ENCODE results near the gene PREX1. TPM values are rescaled to one million over a fixed set of nuclear protein-coding genes. Genes with fewer than 3 reads are reported as not detected.

PREX1 gene
- total and polyA plus RNA-seq, 7 experiments from 2014 or later: 2.9 to 143 (median 48.6) TPM

DNA sequence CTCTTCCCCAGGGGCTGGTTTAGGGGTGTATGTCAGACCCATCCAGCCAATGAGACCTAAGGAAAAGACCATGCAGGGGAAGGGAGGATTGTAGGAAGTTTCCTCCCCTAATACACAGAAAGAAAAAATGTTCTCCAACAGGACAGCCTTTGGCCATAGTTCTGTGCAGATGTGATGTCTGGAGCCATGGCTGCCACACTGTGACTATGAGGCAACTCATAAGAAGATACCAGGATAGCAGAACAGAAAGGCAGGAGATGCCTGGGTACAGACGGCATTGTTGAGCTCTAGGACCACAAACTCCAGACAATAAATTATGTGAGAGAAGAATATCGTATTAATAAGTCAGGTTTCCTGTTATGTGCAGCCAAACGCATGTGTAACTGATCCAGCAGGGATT is 156.7 kb downstream of the PREX1 start:
- intact Hi-C loops (cut with micrococcal nuclease): no loop called here
- no peak overlapping the region for H3K4me3 Mint-ChIP-seq
- H3K36me3 ChIP-seq (ENCODE audit: control insufficient read depth in 2 of 3, insufficient read depth in 3 of 3, low read length in 3 of 3): peaks cover 0 to 6% (median 2%) of the 10 kb centered on the region in 3 experiments
- ChIA-PET CTCF (no interaction called here), POLR2A (interaction anchor here (0.6 kb wide), 1 partner anchor 64 kb away, joined by 3 read pairs; no protein-coding TSS in a partner anchor)
- peaks cover 0 to 17% (median 0%) of the 10 kb centered on the region in 7 donors for H3K4me1 Mint-ChIP-seq
- no peak for ATAC-seq
- peaks cover 0 to 4% (median 0%) of the 10 kb centered on the region in 11 donors for H3K9me3 Mint-ChIP-seq
- H3K27me3 Mint-ChIP-seq: no peaks in the 10 kb centered on the region
- H3K27ac Mint-ChIP-seq: no peak overlapping the region
- no peak overlapping the region for H3K4me3 ChIP-seq (ENCODE audit: low read length)
- no peak overlapping the region for H3K27ac ChIP-seq (ENCODE audit: low read depth, low read length)
- no peaks in the 10 kb centered on the region for H3K4me1 ChIP-seq (ENCODE audit: control insufficient read depth in 2 of 2, insufficient read depth in 2 of 2, low read length in 2 of 2)
- H3K27me3 ChIP-seq (ENCODE audit: control insufficient read depth in 2 of 2, insufficient read depth in 2 of 2, low read length in 2 of 2): no peaks in the 10 kb centered on the region
- H3K9me3 ChIP-seq (ENCODE audit: control insufficient read depth in 2 of 3, low read length in 3 of 3): no peaks in the 10 kb centered on the region
- no peak for DNase-seq
- H3K36me3 Mint-ChIP-seq: peaks cover 0 to 42% (median 10%) of the 10 kb centered on the region in 5 donors

DNA sequence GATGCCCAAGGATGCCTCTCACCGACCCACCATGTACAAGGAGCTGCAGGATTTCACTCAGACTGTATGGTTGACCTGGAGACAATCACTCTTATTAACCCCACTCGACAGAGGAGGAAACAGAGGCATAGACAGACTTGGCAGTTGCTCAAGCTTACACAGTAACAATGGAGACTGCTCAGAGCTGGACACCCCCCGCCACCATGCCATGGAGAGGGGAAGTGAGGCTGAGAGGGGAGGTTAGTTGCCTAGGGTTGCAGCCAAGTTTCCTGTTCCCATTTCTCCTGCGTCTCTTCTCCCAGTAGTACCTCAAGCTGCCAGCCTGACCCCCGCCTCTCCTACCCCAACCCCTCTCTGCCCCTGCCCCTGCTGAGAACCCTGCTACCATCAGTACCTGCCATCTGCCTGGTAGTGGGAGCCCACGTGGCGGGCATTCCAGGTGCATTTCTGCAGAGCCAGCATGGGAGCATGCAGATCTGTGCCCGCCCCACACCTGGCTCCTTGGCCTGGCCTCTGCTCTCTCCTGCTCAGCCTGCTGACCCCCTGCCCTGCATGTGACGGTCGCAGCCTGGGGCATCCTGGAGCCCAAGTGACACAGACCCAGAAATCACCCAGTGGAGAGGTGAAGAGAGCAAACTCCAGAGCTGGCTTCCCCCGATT is 157.7 kb downstream of the PREX1 start:
- Mint-ChIP-seq H3K27me3 (no peaks in the 10 kb centered on the region), H3K36me3 (peaks cover 0 to 34% (median 7%) of the 10 kb centered on the region in 5 donors), H3K4me1 (peaks cover 0 to 14% (median 0%) of the 10 kb centered on the region in 7 donors), H3K4me3 (no peak overlapping the region), H3K9me3 (peaks cover 0 to 4% (median 0%) of the 10 kb centered on the region in 11 donors), H3K27ac (peak overlapping the region in 1 of 9 donors; percentile 52)
- CTCF ChIA-PET: no interaction called here
- Histone ChIP-seq H3K27me3 (ENCODE audit: control insufficient read depth in 2 of 2, insufficient read depth in 2 of 2, low read length in 2 of 2) (no peaks in the 10 kb centered on the region), H3K4me1 (ENCODE audit: control insufficient read depth in 2 of 2, insufficient read depth in 2 of 2, low read length in 2 of 2) (no peaks in the 10 kb centered on the region), H3K9me3 (ENCODE audit: control insufficient read depth in 2 of 3, low read length in 3 of 3) (no peaks in the 10 kb centered on the region), H3K36me3 (ENCODE audit: control insufficient read depth in 2 of 3, insufficient read depth in 3 of 3, low read length in 3 of 3) (peaks cover 0 to 6% (median under 1%) of the 10 kb centered on the region in 3 experiments), H3K4me3 (ENCODE audit: low read length) (no peak overlapping the region), H3K27ac (ENCODE audit: low read depth, low read length) (no peak overlapping the region)
- ATAC-seq (no peak), DNase-seq (no peak)
- intact Hi-C loops (cut with micrococcal nuclease): no loop called here
- POLR2A ChIA-PET: no interaction called here

DNA sequence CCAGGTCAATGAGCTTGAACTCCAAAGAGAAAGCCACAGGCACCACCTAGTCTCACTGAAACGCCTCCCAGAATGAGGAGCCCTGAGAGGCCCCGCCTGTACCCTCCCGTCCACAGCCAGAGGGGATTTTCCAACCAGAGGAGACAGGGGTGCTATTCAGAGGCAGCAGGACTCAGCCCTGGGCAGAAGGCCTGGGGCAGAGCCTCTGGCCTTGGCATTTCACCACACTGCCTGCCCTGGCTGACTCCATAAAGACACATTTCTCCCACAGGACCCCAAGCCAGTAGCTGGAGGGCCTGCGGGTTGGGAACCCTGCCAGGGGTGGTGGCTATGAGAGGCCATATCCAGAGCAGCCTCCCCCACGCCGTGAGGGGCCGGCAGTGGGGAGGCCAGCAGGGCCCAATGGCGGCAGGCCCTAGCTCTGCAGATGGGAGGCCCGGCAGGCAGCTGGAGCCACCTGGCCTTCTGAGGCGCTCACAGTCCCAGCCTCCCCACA is 159.3 kb downstream of the PREX1 start:
- intact Hi-C loops (cut with micrococcal nuclease): no loop called here
- Histone ChIP-seq H3K4me1 (ENCODE audit: control insufficient read depth in 2 of 2, insufficient read depth in 2 of 2, low read length in 2 of 2) (no peaks in the 10 kb centered on the region), H3K4me3 (ENCODE audit: low read length) (no peak overlapping the region), H3K27ac (ENCODE audit: low read depth, low read length) (no peak overlapping the region), H3K36me3 (ENCODE audit: control insufficient read depth in 2 of 3, insufficient read depth in 3 of 3, low read length in 3 of 3) (peaks cover 0 to 8% (median 0%) of the 10 kb centered on the region in 3 experiments), H3K27me3 (ENCODE audit: control insufficient read depth in 2 of 2, insufficient read depth in 2 of 2, low read length in 2 of 2) (no peaks in the 10 kb centered on the region), H3K9me3 (ENCODE audit: control insufficient read depth in 2 of 3, low read length in 3 of 3) (no peaks in the 10 kb centered on the region)
- ATAC-seq (no peak), DNase-seq (no peak)
- Mint-ChIP-seq H3K27ac (no peak overlapping the region), H3K4me3 (no peak overlapping the region), H3K36me3 (peaks cover 0 to 34% (median 5%) of the 10 kb centered on the region in 5 donors), H3K9me3 (peaks cover 0 to 4% (median 0%) of the 10 kb centered on the region in 11 donors), H3K27me3 (no peaks in the 10 kb centered on the region), H3K4me1 (peaks cover 0 to 15% (median 0%) of the 10 kb centered on the region in 7 donors)
- ChIA-PET POLR2A (no interaction called here), CTCF (no interaction called here)

DNA sequence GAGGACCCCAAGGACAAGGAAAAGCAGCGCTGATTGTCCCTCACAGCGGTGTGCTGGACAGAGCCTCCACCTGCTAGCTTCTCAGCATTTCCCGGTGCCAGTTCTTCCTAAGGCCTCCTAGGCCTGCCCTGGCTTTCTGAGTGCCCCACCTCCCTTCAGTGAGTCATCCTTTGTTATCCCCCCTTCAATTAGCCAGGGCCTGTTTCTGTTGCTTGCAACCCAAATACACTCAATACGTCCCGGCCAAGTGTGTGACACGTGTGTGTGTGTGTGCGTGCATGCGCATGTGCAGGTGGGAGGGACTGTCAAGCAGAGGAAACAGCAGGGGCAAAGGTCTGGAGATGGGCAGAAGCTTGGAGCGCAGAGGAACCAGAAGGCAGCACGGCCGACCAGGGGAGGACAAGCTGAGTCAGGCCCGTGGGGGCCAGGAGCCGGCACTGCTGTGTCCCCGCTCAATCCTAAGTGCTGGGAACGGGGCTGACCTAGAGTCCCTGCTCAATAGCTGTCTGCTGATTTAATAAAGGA is 159.8 kb downstream of the PREX1 start:
- H3K4me3 Mint-ChIP-seq: no peak overlapping the region
- H3K4me1 ChIP-seq (ENCODE audit: control insufficient read depth in 2 of 2, insufficient read depth in 2 of 2, low read length in 2 of 2): no peaks in the 10 kb centered on the region
- no peak overlapping the region for H3K4me3 ChIP-seq (ENCODE audit: low read length)
- no peak overlapping the region for H3K27ac ChIP-seq (ENCODE audit: low read depth, low read length)
- DNase-seq (no peak), ATAC-seq (no peak)
- H3K9me3 ChIP-seq (ENCODE audit: control insufficient read depth in 2 of 3, low read length in 3 of 3): no peaks in the 10 kb centered on the region
- peaks cover 0 to 31% (median 5%) of the 10 kb centered on the region in 5 donors for H3K36me3 Mint-ChIP-seq
- ChIA-PET POLR2A (no interaction called here), CTCF (no interaction called here)
- peaks cover 0 to 14% (median 0%) of the 10 kb centered on the region in 7 donors for H3K4me1 Mint-ChIP-seq
- peaks cover 0 to 8% (median 0%) of the 10 kb centered on the region in 3 experiments for H3K36me3 ChIP-seq (ENCODE audit: control insufficient read depth in 2 of 3, insufficient read depth in 3 of 3, low read length in 3 of 3)
- intact Hi-C loops (cut with micrococcal nuclease): no loop called here
- peaks cover 0 to 4% (median 0%) of the 10 kb centered on the region in 11 donors for H3K9me3 Mint-ChIP-seq
- no peak overlapping the region for H3K27ac Mint-ChIP-seq
- no peaks in the 10 kb centered on the region for H3K27me3 Mint-ChIP-seq
- H3K27me3 ChIP-seq (ENCODE audit: control insufficient read depth in 2 of 2, insufficient read depth in 2 of 2, low read length in 2 of 2): no peaks in the 10 kb centered on the region

DNA sequence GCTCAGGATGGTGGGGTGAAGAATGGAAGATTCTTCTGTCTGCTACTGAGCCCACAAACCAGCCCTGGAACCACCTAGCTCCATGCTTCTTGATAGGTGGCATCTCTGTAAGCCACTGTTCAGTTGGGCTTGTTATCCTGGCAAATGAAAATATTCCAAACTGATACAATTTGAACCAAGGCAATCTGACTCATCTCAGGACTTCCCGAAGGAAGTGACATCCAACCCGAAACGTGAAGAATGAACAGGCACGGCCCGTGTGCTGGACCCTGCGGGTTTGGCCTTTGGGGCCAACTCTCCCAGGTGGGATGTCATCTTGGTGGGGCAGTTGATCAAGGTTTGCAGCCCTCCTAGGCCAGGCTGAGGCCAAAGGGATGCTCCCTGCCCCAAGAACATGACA is 160.3 kb downstream of the PREX1 start:
- H3K27ac ChIP-seq (ENCODE audit: low read depth, low read length): no peak overlapping the region
- POLR2A ChIA-PET: no interaction called here
- no peak overlapping the region for H3K4me3 Mint-ChIP-seq
- H3K36me3 Mint-ChIP-seq: peaks cover 0 to 28% (median 8%) of the 10 kb centered on the region in 5 donors
- no peaks in the 10 kb centered on the region for H3K4me1 ChIP-seq (ENCODE audit: control insufficient read depth in 2 of 2, insufficient read depth in 2 of 2, low read length in 2 of 2)
- CTCF ChIA-PET: no interaction called here
- no peak for ATAC-seq
- no peaks in the 10 kb centered on the region for H3K27me3 ChIP-seq (ENCODE audit: control insufficient read depth in 2 of 2, insufficient read depth in 2 of 2, low read length in 2 of 2)
- H3K4me3 ChIP-seq (ENCODE audit: low read length): no peak overlapping the region
- H3K27me3 Mint-ChIP-seq: no peaks in the 10 kb centered on the region
- H3K36me3 ChIP-seq (ENCODE audit: control insufficient read depth in 2 of 3, insufficient read depth in 3 of 3, low read length in 3 of 3): peaks cover 0 to 8% (median 0%) of the 10 kb centered on the region in 3 experiments
- intact Hi-C loops (cut with micrococcal nuclease): no loop called here
- peaks cover 0 to 4% (median 0%) of the 10 kb centered on the region in 11 donors for H3K9me3 Mint-ChIP-seq
- H3K27ac Mint-ChIP-seq: no peak overlapping the region
- no peak for DNase-seq
- H3K4me1 Mint-ChIP-seq: peaks cover 0 to 14% (median 0%) of the 10 kb centered on the region in 7 donors
- no peaks in the 10 kb centered on the region for H3K9me3 ChIP-seq (ENCODE audit: control insufficient read depth in 2 of 3, low read length in 3 of 3)

DNA sequence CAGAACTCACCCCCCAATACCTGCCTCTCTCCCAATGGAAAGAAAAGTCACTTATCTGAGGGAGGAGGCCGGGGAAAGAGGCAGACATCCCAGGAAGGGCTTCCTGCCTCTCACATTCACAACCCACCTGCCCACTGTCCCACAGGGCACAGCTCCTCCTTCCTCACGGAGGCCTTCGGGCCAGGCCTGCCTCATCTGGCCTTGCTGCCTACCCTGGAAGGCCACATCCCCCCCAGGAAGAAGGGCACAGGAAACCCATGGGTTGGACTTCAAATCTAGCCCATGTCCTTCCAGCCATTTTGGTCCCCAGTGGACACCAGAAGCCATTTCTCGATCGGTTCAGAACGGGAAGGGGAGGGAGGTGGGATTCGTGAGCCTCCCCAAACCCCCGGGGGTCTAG is 162.0 kb downstream of the PREX1 start:
- Mint-ChIP-seq H3K9me3 (peaks cover 0 to 1% (median 0%) of the 10 kb centered on the region in 11 donors), H3K27me3 (no peaks in the 10 kb centered on the region), H3K27ac (no peak overlapping the region), H3K36me3 (peaks cover 0 to 18% (median under 1%) of the 10 kb centered on the region in 5 donors), H3K4me1 (peaks cover 0 to 17% (median 0%) of the 10 kb centered on the region in 7 donors), H3K4me3 (no peak overlapping the region)
- Histone ChIP-seq H3K9me3 (ENCODE audit: control insufficient read depth in 2 of 3, low read length in 3 of 3) (no peaks in the 10 kb centered on the region), H3K4me1 (ENCODE audit: control insufficient read depth in 2 of 2, insufficient read depth in 2 of 2, low read length in 2 of 2) (no peaks in the 10 kb centered on the region), H3K36me3 (ENCODE audit: control insufficient read depth in 2 of 3, insufficient read depth in 3 of 3, low read length in 3 of 3) (peaks cover 0 to 8% (median 0%) of the 10 kb centered on the region in 3 experiments), H3K27me3 (ENCODE audit: control insufficient read depth in 2 of 2, insufficient read depth in 2 of 2, low read length in 2 of 2) (no peaks in the 10 kb centered on the region), H3K27ac (ENCODE audit: low read depth, low read length) (no peak overlapping the region), H3K4me3 (ENCODE audit: low read length) (no peak overlapping the region)
- DNase-seq: no peak
- POLR2A ChIA-PET: no interaction called here
- intact Hi-C loops (cut with micrococcal nuclease): no loop called here
- ATAC-seq: no peak
- CTCF ChIA-PET: interaction anchor here (0.7 kb wide), 1 partner anchor 15 kb away, joined by 3 read pairs; no protein-coding TSS in a partner anchor
